H54 (cell line): ENCODE data around the gene STK10.
"Not testable (repeated sequence)": the region's sequence is repeated elsewhere in the genome, so short reads cannot be mapped to it uniquely, and the experiment has no call there.

Experiments
- DNase-seq: peaks from one replicate; pipeline ENCODE4 v3.0.0; 2011; ENCODE audit warnings: low spot score, mixed read lengths; ENCODE audit not compliant: insufficient read length
- FAIRE-seq: peaks from 3 replicates; lab custom pipeline; 2011; peaks lifted over from hg19 to GRCh38; lab: Jason Lieb, UNC
- POLR2A ChIP-seq: IDR thresholded peaks from 2 replicates; pipeline ENCODE4 v1.6.1; 2011; ENCODE audit warnings: low read depth, mild to moderate bottlenecking, low read length

The STK10 gene

DNA sequence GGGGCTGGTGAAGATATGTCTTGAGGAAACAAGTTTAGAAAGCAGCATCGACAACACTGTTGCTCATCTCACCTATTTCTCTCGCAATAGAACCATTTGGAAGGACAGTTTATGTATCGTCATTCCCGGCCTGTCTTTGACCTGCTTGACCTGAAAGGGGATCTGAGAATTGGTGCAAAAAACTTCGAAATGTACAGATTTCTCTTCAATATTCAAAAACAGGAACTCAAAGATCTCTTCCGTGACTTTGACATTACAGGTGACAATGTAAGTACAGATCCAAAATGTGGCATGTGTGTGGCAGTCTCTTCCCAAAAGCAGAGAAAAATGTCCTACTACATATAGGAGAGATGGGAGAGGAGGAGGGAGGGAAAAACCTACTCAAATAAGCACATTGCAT lies 12.5 kb upstream of the STK10 start:
- TF ChIP-seq POLR2A = no peak

GRCh38 chr5:172199446-172199845 lies 11.4 kb upstream of the STK10 start:
- FAIRE-seq = no peak
- no peak for TF ChIP-seq POLR2A
- DNase-seq = no peak

More for the DNA sequence above, 12.5 kb upstream of the STK10 start:
- DNase-seq = no peak
- no peak for FAIRE-seq

DNA sequence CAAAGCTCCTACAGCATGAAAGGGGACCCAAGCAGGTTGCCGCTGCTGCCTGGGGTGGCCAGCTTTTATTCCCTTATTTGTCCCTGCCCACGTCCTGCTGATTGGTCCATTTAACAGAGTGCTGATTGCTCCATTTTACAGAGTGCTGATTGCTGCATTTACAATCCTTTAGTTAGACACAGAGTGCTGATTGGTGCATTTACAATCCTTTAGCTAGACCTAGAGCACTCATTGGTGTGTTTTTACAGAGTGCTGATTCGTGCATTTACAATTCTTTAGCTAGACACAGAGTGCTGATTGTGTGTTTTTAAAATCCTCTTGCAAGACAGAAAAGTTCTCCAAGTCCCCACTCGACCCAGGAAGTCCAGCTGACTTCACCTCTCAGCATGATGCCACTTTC lies 9.8 kb upstream of the STK10 start:
- FAIRE-seq, DNase-seq: not testable (repeated sequence)

DNA sequence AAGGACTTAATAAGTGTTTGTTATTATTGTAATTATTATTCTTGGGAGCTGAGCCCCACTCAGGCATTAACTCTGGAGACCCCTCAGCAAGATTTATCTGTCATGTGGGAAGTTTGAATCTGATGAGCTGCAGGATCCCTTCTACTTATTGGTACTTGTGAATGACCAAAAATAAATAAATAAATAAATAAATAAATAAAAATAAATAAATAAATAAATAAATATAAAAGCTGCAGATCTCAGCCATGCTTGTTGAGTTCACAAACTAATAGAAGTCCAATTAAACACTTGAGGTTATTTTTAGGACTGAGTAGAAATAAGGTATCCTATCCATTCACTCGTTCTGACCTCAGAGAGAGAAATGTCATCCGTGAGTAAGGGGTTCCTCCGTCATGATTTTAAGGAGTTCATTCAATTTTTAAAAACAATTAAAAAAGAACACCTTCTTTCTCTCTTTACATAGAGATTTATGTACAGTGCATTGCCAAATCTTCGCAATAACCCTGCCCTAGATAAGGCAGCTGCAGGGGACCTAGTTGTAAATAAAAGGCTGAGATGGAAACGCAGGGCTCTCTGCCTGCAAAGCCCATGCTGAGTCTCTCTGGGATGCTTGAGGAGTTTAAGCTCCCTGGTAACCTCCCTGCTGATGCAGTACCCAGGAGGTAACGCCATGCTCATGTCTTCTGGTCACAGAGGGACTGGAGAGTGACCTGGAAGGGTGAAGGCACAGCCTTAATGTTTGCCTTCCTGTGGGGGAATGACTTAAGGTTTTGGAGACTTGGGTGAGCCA lies 7.2 kb upstream of the STK10 start:
- DNase-seq (no peak), FAIRE-seq (no peak)
- TF ChIP-seq POLR2A = no peak

- FAIRE-seq (no peak), DNase-seq (no peak)
- no peak for TF ChIP-seq POLR2A
Measured at GRCh38 chr5:172193872-172194271, 5.8 kb upstream of the STK10 start, which contains the start of gene EFCAB9. Gene EFCAB9, plus strand, starts transcription at chr5:172194172. Its CDS starts 1 bp downstream, at chr5:172194173.

GRCh38 chr5:172189693-172190296 lies 1.8 kb upstream of the STK10 start:
- FAIRE-seq = no peak
- TF ChIP-seq POLR2A = no peak
- no peak for DNase-seq

- FAIRE-seq (no peak), DNase-seq (no peak)
- no peak for TF ChIP-seq POLR2A
Measured at GRCh38 chr5:172188893-172189692, 1.1 kb upstream of the STK10 start.

GRCh38 chr5:172187118-172188032 lies 649 bp downstream of the STK10 start:
- peak; percentile 48 for FAIRE-seq
- TF ChIP-seq POLR2A = peak; percentile 25; the same call in 1 of the 2 replicates
- peak; percentile 77 for DNase-seq

- FAIRE-seq (no peak), DNase-seq (no peak)
- TF ChIP-seq POLR2A = no peak
Measured at GRCh38 chr5:172186114-172186695, 1.8 kb downstream of the STK10 start.

GRCh38 chr5:172185096-172185461 lies 2.9 kb downstream of the STK10 start:
- no peak for DNase-seq
- no peak for TF ChIP-seq POLR2A
- FAIRE-seq = no peak

DNA sequence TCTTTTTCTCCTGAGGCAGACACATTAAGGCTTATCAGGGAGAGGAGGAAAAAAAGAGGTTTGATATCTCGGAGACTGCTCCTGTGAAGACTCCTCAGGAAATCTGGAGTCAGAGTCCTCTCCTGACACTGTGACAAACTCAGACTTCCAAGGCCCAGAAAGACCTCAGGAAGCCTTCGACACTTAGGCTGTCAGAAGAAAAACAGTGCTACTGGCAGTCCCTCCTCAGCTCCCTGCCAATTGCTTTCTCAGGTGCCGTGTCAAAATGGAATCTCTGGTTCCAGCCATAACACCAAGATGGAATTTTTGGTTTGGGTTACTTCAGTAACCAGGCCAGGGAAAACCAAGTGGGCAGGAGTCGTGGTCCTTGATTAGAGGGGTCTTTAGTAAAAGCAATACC lies 4.1 kb downstream of the STK10 start:
- no peak for TF ChIP-seq POLR2A
- DNase-seq = no peak
- no peak for FAIRE-seq

DNA sequence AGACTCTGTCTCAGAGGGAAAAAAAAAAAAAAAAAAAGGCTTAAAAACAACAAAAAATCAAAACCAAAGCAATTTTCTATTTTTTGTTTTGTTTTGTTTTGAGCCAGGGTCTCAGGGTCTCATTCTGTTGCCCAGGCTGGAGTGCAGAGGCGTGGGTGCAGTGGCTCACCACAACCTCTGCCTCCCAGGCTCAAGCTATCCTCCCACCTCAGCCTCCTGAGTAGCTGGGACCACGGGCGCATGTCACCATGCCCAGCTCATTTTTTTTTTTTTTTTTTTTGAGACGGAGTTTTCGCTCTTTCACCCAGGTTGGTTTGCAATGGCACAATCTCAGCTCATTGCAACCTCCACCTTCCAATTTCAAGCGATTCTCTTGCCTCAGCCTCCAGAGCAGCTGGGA lies 5.7 kb downstream of the STK10 start:
- no peak for TF ChIP-seq POLR2A
- DNase-seq (no peak), FAIRE-seq (no peak)

DNA sequence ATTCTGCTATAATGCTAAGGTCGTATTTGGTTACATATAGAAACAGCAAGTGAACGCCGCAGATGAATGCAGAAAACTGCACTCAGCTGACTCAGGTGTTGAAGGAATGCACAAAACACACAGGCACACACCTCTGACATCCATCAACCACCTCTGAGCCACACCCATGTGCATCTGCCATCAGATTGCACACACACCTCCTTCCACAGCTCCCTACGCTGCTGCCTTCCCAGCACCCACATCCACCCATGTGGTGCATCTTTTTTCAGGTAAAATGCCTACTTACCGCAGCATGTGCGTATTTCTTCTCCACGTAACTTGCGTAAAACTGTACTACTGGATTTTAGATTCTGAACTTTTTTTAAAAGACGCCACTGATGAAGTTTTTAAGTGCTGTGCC lies 7.1 kb downstream of the STK10 start:
- no peak for FAIRE-seq
- no peak for DNase-seq
- TF ChIP-seq POLR2A = no peak
